Stimulated activated CD4-positive, alpha-beta T cell treated with anti-CD3 and anti-CD28 coated beads, TNF-alpha, amount 100 ng/mL, for 1 hour (primary cell): ENCODE results near the gene PCK1.
A peak's percentile ranks its signal among the peaks of the same experiment; 100 is the strongest.

Source experiments
- DNase-seq, 3 donors: peaks; one replicate each; pipeline ENCODE4 v3.0.0-alpha.2; 2020; ENCODE audit warnings: low read depth in 3 of 3, low spot score in 1 of 3

Gene PCK1

GRCh38 chr20:57587989-57588377 lies 27.1 kb downstream of the PCK1 start:
- no peak for DNase-seq

GRCh38 chr20:57588596-57588995 lies 27.7 kb downstream of the PCK1 start:
- DNase-seq = no peak

GRCh38 chr20:57589123-57589727 lies 28.3 kb downstream of the PCK1 start:
- DNase-seq = no peak

- DNase-seq = no peak
Measured at GRCh38 chr20:57589728-57590484, 29.0 kb downstream of the PCK1 start.

GRCh38 chr20:57590485-57591288 lies 29.8 kb downstream of the PCK1 start:
- DNase-seq = no peak

- DNase-seq = no peak
Measured at GRCh38 chr20:57591289-57592229, 30.6 kb downstream of the PCK1 start.

- DNase-seq = no peak
Measured at GRCh38 chr20:57592263-57593092, 31.6 kb downstream of the PCK1 start.

- no peak for DNase-seq
Measured at GRCh38 chr20:57593134-57593886, 32.4 kb downstream of the PCK1 start.

- DNase-seq = peak in 1 of 3 donors; percentile 43
Measured at GRCh38 chr20:57594092-57594951, 33.4 kb downstream of the PCK1 start.

GRCh38 chr20:57595041-57596030 lies 34.4 kb downstream of the PCK1 start:
- DNase-seq = no peak

GRCh38 chr20:57596358-57596757 lies 35.4 kb downstream of the PCK1 start:
- no peak for DNase-seq

GRCh38 chr20:57596998-57597939 lies 36.4 kb downstream of the PCK1 start:
- peak; percentile 30 to 71 (median 56) for DNase-seq

GRCh38 chr20:57598060-57598459 lies 37.1 kb downstream of the PCK1 start:
- DNase-seq = no peak

GRCh38 chr20:57598491-57598890 lies 37.6 kb downstream of the PCK1 start:
- DNase-seq = no peak

GRCh38 chr20:57600320-57601210 lies 39.7 kb downstream of the PCK1 start:
- DNase-seq = no peak
